Mesendoderm (in vitro differentiated cells): ENCODE measurements around the gene MIA3. TPM values are rescaled to one million over a fixed set of nuclear protein-coding genes. Genes with fewer than 3 reads are reported as not detected.

Source experiments
- DNase-seq: peaks from one replicate; pipeline ENCODE4 v3.0.0; 2013
- H2AK5ac ChIP-seq: 2 replicates; pipeline ENCODE4 v1.6.1; 2013; ENCODE audit warnings: low read length, inconsistent platforms
- H2BK120ac ChIP-seq: 2 replicates; pipeline ENCODE4 v1.6.1; 2013; ENCODE audit warnings: low read depth, mild to moderate bottlenecking, low read length, moderate library complexity, mixed read lengths
- H2BK15ac ChIP-seq: replicated peaks from 2 replicates; pipeline ENCODE4 v1.6.1; 2013; ENCODE audit warnings: low read depth, mild to moderate bottlenecking, moderate library complexity
- H2BK5ac ChIP-seq: 2 replicates; pipeline ENCODE4 v1.6.1; 2013; ENCODE audit warnings: low read length, inconsistent platforms
- H3K18ac ChIP-seq: 2 replicates; pipeline ENCODE4 v1.6.1; 2013; ENCODE audit warnings: mild to moderate bottlenecking, low read length, mixed read lengths
- H3K23ac ChIP-seq: one replicate; pipeline ENCODE4 v1.6.1; 2013; ENCODE audit warnings: low read length
- H3K27ac ChIP-seq: 2 replicates; pipeline ENCODE4 v1.5.1; 2013; ENCODE audit warnings: low read depth, mild to moderate bottlenecking, inconsistent platforms, low read length, moderate library complexity
- H3K27me3 ChIP-seq: 2 replicates; pipeline ENCODE4 v1.6.1; 2013; ENCODE audit warnings: low read length, control low read depth, mild to moderate bottlenecking, inconsistent platforms; ENCODE audit not compliant: insufficient read depth, poor library complexity
- H3K36me3 ChIP-seq: 2 replicates; pipeline ENCODE4 v1.6.1; 2013; ENCODE audit warnings: low read length, inconsistent platforms; ENCODE audit not compliant: control insufficient read depth, insufficient read depth
- H3K4ac ChIP-seq: one replicate; pipeline ENCODE4 v1.6.1; 2013; ENCODE audit warnings: low read depth, mild to moderate bottlenecking, low read length, moderate library complexity
- H3K4me1 ChIP-seq: 2 replicates; pipeline ENCODE4 v1.6.1; 2013; ENCODE audit warnings: low read depth, low read length, inconsistent platforms; ENCODE audit not compliant: control insufficient read depth
- H3K4me2 ChIP-seq: 2 replicates; pipeline ENCODE4 v1.6.1; 2013; ENCODE audit warnings: low read length
- H3K4me3 ChIP-seq: 2 replicates; pipeline ENCODE4 v1.5.1; 2013; ENCODE audit warnings: mild to moderate bottlenecking, low read length
- H3K56ac ChIP-seq: one replicate; pipeline ENCODE4 v1.6.1; 2013; ENCODE audit warnings: low read length
- H3K79me1 ChIP-seq: 2 replicates; pipeline ENCODE4 v1.6.1; 2013; ENCODE audit warnings: low read length, inconsistent platforms
- H3K79me2 ChIP-seq: 2 replicates; pipeline ENCODE4 v1.6.1; 2013; ENCODE audit warnings: mild to moderate bottlenecking, low read length; ENCODE audit not compliant: control insufficient read depth, insufficient read depth
- H3K9ac ChIP-seq: 2 replicates; pipeline ENCODE4 v1.6.1; 2013; ENCODE audit warnings: low read length, inconsistent platforms
- H4K5ac ChIP-seq: one replicate; pipeline ENCODE4 v1.6.1; 2013; ENCODE audit warnings: low read length
- H4K8ac ChIP-seq: one replicate; pipeline ENCODE4 v1.6.1; 2013; ENCODE audit warnings: low read depth, mild to moderate bottlenecking, control low read depth, low read length, moderate library complexity
- WGBS: extraction: QIAGEN DNeasy Blood & Tissue Kit; methylation state at CpG from one replicate; pipeline ENCODE4 v1.1.7; 2013; ENCODE audit warnings: low lambda C conversion rate, missing lambda C conversion rate; ENCODE audit not compliant: insufficient coverage; ENCODE audit errors: extremely low coverage; 5-methylcytosine and 5-hydroxymethylcytosine counted together
- polyA plus RNA-seq, 2 experiments: library from polyadenylated mRNA; stranded (reverse); fragments of 200-250 nt; gene quantifications; one replicate each; pipeline ENCODE4 v1.2.3, GENCODE V29; 2013

MIA3 gene, protein sequence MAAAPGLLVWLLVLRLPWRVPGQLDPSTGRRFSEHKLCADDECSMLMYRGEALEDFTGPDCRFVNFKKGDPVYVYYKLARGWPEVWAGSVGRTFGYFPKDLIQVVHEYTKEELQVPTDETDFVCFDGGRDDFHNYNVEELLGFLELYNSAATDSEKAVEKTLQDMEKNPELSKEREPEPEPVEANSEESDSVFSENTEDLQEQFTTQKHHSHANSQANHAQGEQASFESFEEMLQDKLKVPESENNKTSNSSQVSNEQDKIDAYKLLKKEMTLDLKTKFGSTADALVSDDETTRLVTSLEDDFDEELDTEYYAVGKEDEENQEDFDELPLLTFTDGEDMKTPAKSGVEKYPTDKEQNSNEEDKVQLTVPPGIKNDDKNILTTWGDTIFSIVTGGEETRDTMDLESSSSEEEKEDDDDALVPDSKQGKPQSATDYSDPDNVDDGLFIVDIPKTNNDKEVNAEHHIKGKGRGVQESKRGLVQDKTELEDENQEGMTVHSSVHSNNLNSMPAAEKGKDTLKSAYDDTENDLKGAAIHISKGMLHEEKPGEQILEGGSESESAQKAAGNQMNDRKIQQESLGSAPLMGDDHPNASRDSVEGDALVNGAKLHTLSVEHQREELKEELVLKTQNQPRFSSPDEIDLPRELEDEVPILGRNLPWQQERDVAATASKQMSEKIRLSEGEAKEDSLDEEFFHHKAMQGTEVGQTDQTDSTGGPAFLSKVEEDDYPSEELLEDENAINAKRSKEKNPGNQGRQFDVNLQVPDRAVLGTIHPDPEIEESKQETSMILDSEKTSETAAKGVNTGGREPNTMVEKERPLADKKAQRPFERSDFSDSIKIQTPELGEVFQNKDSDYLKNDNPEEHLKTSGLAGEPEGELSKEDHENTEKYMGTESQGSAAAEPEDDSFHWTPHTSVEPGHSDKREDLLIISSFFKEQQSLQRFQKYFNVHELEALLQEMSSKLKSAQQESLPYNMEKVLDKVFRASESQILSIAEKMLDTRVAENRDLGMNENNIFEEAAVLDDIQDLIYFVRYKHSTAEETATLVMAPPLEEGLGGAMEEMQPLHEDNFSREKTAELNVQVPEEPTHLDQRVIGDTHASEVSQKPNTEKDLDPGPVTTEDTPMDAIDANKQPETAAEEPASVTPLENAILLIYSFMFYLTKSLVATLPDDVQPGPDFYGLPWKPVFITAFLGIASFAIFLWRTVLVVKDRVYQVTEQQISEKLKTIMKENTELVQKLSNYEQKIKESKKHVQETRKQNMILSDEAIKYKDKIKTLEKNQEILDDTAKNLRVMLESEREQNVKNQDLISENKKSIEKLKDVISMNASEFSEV (N-terminal part only)
- 28.2 TPM for polyA plus RNA-seq (2013, experiment 1 of 2)
- 25.0 TPM for polyA plus RNA-seq (2013, experiment 2 of 2)

DNA sequence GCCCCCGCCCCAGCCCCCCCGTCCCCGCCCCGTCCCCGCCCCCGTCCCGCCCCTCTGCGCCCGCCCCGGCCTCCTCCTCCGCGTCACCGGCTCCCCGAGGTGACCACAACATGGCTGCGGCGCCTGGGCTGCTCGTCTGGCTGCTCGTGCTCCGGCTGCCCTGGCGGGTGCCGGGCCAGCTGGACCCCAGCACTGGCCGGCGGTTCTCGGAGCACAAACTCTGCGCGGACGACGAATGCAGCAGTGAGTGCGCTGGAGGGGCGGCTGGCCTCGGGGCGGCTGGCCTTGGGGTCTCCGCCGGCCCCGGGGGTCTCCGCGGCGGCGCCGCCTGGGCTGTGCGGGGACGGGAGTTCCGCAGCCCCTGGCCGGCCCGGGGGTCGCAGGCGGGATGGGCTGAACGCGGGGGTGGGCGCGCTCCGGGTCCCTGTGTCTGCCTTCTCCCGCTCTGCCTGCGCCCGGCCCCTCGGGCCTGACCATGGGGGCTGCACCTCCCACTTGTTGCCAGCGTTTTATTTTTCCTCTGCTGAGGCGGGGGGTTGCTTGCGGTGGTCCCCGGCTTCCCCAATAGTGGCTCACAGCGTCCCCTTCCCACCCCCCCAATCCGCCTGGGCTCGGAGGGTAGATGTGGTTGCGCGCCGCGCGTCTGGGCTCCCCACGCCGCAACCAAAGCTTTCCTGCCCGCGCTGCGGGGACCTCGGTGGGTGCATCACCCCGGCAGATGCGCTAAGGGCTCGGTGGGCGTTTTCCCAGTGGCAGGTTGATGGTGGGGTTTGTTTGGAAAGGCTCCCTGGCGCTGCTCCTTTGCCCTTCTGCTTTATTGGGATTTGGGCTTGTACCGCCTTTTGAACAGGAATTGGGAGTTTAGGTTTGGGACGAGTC lies at the start of gene MIA3:
MIA3 (plus strand) TSS at position 97 of the 879 bp plus-strand sequence; CDS start at position 111, 14 bp downstream.
- H3K9ac ChIP-seq = peak within 1 kb of the TSS; percentile 77
- H2AK5ac ChIP-seq = no peak within 1 kb of the TSS
- no peak within 1 kb of the TSS for H2BK15ac ChIP-seq
- H3K27ac ChIP-seq = no peak within 1 kb of the TSS
- peak within 1 kb of the TSS; percentile 81 for H4K8ac ChIP-seq
- no peak within 1 kb of the TSS for H3K4ac ChIP-seq
- H3K4me2 ChIP-seq = peak within 1 kb of the TSS; percentile 55
- no peaks in the 10 kb centered on the region for H3K27me3 ChIP-seq
- no peak within 1 kb of the TSS for H4K5ac ChIP-seq
- H3K4me1 ChIP-seq = peaks cover 4% of the 10 kb centered on the region
- DNase-seq = no peak
- peaks cover 4% of the 10 kb centered on the region for H3K79me1 ChIP-seq
- H3K79me2 ChIP-seq = peaks cover 12% of the 10 kb centered on the region
- no CpG with 5 or more reads among the region's 81 CpGs for WGBS
- peak within 1 kb of the TSS; percentile 69 for H2BK120ac ChIP-seq
- peak within 1 kb of the TSS; percentile 93 for H3K56ac ChIP-seq
- H3K23ac ChIP-seq = peak within 1 kb of the TSS; percentile 87
- H3K36me3 ChIP-seq = peaks cover 1% of the 10 kb centered on the region
- peak within 1 kb of the TSS; percentile 82 for H3K18ac ChIP-seq
- H3K4me3 ChIP-seq = peak within 1 kb of the TSS; percentile 82
- H2BK5ac ChIP-seq = no peak within 1 kb of the TSS

DNA sequence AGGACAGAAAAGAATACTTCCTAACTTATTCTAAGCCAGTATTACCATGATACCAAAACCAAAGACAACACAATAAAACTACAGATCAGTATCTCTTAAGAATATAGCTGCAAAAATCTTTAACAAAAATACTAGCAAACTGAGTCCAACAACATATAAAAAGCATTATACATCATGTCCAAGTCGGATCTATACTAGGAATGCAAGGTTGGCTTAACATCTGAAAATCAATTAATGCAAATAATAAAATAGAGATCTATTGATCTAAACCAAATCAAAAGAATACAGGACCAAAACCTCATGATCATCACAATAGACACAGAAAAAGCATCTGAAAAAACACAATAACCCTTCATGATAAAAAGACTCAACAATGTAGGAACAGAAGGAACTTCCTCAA lies 47.1 kb upstream of the MIA3 start:
- Histone ChIP-seq H3K4me1 (no peaks in the 10 kb centered on the region), H3K4me2 (no peak overlapping the region), H2BK120ac (no peak overlapping the region), H4K5ac (no peak overlapping the region), H3K27ac (no peak overlapping the region), H3K79me1 (peaks cover 4% of the 10 kb centered on the region), H3K4me3 (no peak overlapping the region), H3K56ac (no peak overlapping the region), H3K79me2 (no peaks in the 10 kb centered on the region), H4K8ac (no peak overlapping the region), H3K23ac (no peak overlapping the region), H2BK5ac (no peak overlapping the region), H3K4ac (no peak overlapping the region), H3K27me3 (no peaks in the 10 kb centered on the region), H2AK5ac (no peak overlapping the region), H3K36me3 (no peaks in the 10 kb centered on the region), H3K9ac (no peak overlapping the region), H3K18ac (no peak overlapping the region), H2BK15ac (no peak overlapping the region)
- WGBS = no CpG with 5 or more reads among the region's 1 CpG
- no peak for DNase-seq

DNA sequence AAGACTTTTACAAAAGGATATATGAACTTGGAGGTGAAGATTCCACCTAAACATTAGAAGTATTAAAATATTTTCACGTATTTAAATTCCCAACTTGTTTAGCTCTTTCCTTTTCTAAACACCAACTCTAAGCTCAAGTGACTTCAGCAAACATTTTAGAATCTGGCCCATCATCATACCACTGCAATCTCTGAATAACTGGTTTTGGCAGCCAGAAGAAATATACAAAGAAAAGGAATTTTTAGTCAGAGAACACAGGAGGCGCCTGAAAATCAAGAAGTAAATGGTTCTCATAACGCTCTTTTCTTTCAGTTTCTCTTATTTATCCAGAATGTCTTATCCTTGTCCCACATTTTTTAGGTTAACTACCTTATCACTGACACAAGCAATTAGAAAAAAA lies 38.6 kb upstream of the MIA3 start:
- no peak overlapping the region for H3K4me2 ChIP-seq
- DNase-seq = no peak
- H3K27ac ChIP-seq = no peak overlapping the region
- no peak overlapping the region for H4K8ac ChIP-seq
- no peak overlapping the region for H3K23ac ChIP-seq
- H3K4ac ChIP-seq = no peak overlapping the region
- H2BK120ac ChIP-seq = no peak overlapping the region
- H3K18ac ChIP-seq = no peak overlapping the region
- no peaks in the 10 kb centered on the region for H3K79me2 ChIP-seq
- no peaks in the 10 kb centered on the region for H3K27me3 ChIP-seq
- H2AK5ac ChIP-seq = no peak overlapping the region
- no peak overlapping the region for H3K56ac ChIP-seq
- H3K9ac ChIP-seq = no peak overlapping the region
- no peaks in the 10 kb centered on the region for H3K36me3 ChIP-seq
- no peak overlapping the region for H2BK15ac ChIP-seq
- no peak overlapping the region for H3K4me3 ChIP-seq
- H4K5ac ChIP-seq = no peak overlapping the region
- H3K79me1 ChIP-seq = no peaks in the 10 kb centered on the region
- WGBS = no CpG with 5 or more reads among the region's 3 CpGs
- H3K4me1 ChIP-seq = no peaks in the 10 kb centered on the region
- no peak overlapping the region for H2BK5ac ChIP-seq

DNA sequence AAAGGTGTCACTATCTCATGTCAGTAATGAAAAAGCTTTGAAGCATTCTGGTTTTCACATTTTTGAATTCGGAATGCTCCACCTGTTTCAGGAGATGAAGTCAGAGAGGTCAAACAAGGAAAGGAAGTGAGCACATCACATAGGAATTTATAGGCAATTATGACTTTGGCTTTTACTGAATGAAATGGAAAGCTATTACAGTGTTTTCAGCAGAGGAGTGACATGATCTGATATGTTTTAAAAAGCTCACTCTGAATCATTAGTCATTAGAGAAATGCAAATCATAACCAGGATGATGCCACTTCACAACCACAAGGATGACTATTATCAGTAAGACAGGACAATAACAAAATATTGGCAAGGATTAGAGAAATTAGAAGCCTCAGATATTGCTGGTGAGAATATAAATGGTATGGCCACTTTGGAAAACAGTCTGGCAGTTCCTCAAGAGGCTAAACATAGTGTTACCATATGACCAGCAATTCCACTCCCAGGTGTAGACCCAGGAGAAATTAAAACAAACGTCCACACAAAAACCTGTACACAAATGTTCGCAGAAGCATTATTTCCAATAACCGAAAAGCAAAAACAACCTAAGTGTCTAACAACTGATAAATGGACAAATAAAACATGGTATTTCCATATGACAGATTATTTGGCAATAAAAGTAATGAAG lies 35.7 kb upstream of the MIA3 start:
- Histone ChIP-seq H3K18ac (no peak overlapping the region), H2BK5ac (no peak overlapping the region), H2BK120ac (no peak overlapping the region), H3K27me3 (no peaks in the 10 kb centered on the region), H3K79me2 (peaks cover 4% of the 10 kb centered on the region), H3K4me3 (no peak overlapping the region), H3K4me2 (no peak overlapping the region), H3K4ac (no peak overlapping the region), H2BK15ac (no peak overlapping the region), H4K5ac (no peak overlapping the region), H3K4me1 (no peaks in the 10 kb centered on the region), H3K36me3 (no peaks in the 10 kb centered on the region), H2AK5ac (no peak overlapping the region), H3K9ac (no peak overlapping the region), H4K8ac (no peak overlapping the region), H3K27ac (no peak overlapping the region), H3K23ac (no peak overlapping the region), H3K56ac (no peak overlapping the region), H3K79me1 (peaks cover 2% of the 10 kb centered on the region)
- WGBS = no CpG with 5 or more reads among the region's 4 CpGs
- peak; percentile 67 for DNase-seq
